ENCODE results near the gene TROAP. TPM values are rescaled to one million over a fixed set of nuclear protein-coding genes. Genes with fewer than 3 reads are reported as not detected.
A peak's percentile ranks its signal among the peaks of the same experiment; 100 is the strongest.
"Not testable (repeated sequence)": the region's sequence is repeated elsewhere in the genome, so short reads cannot be mapped to it uniquely, and the experiment has no call there.

TROAP gene
- total and polyA plus RNA-seq, 7 experiments from 2014 or later = 0.21 to 58.2 (median 1.3) TPM; not detected in 2

DNA sequence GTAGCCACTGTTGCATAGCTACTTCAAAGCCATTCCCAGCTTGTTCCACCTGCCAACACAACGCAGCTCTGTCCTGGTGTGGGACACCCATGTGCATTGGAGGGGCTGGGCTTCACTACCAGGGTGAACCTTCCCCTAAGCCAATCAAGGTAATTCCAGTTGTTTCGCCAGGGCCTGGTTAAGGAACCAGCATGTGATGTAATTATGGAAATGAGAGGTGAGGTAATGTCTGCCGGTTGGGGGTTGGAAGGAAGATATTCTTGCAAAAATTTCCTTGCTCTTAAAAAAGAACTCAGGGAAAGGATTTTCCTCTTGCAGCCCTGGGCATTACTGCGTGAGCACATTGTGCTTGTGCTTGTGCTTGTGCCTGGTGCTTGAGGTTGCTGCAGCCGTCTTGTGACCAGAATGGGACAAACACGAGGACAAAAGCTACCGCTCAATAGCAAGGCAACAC is 43.3 kb upstream of the TROAP start:
- no peak for DNase-seq
- H3K27me3 ChIP-seq (ENCODE audit: control insufficient read depth in 2 of 2, insufficient read depth in 2 of 2, low read length in 2 of 2) = no peaks in the 10 kb centered on the region
- Mint-ChIP-seq H3K9me3 (no peaks in the 10 kb centered on the region), H3K27ac (no peak overlapping the region), H3K4me1 (no peaks in the 10 kb centered on the region), H3K36me3 (no peaks in the 10 kb centered on the region), H3K4me3 (no peak overlapping the region), H3K27me3 (peaks cover 5 to 26% (median 10%) of the 10 kb centered on the region in 5 donors)
- no peak for ATAC-seq
- no peak overlapping the region for H3K4me3 ChIP-seq (ENCODE audit: low read length)
- H3K9me3 ChIP-seq (ENCODE audit: control insufficient read depth in 2 of 3, low read length in 3 of 3) = no peaks in the 10 kb centered on the region
- CTCF ChIA-PET = interaction anchor here (0.5 to 0.7 kb wide), 3 partner anchors 9 to 1000 kb away, joined by 3 read pairs; no protein-coding TSS in a partner anchor
- H3K36me3 ChIP-seq (ENCODE audit: control insufficient read depth in 2 of 3, insufficient read depth in 3 of 3, low read length in 3 of 3) = no peaks in the 10 kb centered on the region
- no peak overlapping the region for H3K27ac ChIP-seq (ENCODE audit: low read depth, low read length)
- POLR2A ChIA-PET = interaction anchor here (0.6 kb wide), 1 partner anchor 222 kb away, joined by 3 read pairs; no protein-coding TSS in a partner anchor
- intact Hi-C loops (cut with micrococcal nuclease) = no loop called here
- H3K4me1 ChIP-seq (ENCODE audit: control insufficient read depth in 2 of 2, insufficient read depth in 2 of 2, low read length in 2 of 2) = no peaks in the 10 kb centered on the region

DNA sequence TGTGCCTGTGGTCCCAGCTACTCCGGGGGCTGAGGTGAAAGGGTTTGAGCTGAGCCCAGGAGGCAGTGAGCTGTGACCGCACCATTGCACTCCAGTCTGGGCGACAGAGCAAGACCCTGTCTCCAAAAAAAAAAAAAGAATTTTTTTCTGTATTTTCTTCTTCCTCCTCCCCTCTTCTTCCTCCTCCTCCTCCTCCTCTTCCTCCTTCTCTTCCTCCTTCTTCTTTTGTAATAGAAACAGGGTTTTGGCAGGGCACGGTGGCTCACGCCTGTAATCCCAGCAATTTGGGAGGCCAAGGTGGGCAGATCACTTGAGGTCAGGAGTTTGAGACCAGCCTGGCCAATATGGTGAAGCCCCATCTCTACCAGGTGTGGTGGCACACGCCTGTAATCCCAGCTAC is 42.5 kb upstream of the TROAP start:
- H3K36me3 Mint-ChIP-seq; H3K27me3 ChIP-seq (ENCODE audit: control insufficient read depth in 2 of 2, insufficient read depth in 2 of 2, low read length in 2 of 2); H3K4me1 Mint-ChIP-seq; H3K4me3 Mint-ChIP-seq; H3K4me1 ChIP-seq (ENCODE audit: control insufficient read depth in 2 of 2, insufficient read depth in 2 of 2, low read length in 2 of 2); DNase-seq; intact Hi-C loops (cut with micrococcal nuclease); H3K4me3 ChIP-seq (ENCODE audit: low read length); H3K27ac Mint-ChIP-seq; H3K9me3 ChIP-seq (ENCODE audit: control insufficient read depth in 2 of 3, low read length in 3 of 3); H3K36me3 ChIP-seq (ENCODE audit: control insufficient read depth in 2 of 3, insufficient read depth in 3 of 3, low read length in 3 of 3); H3K9me3 Mint-ChIP-seq; H3K27ac ChIP-seq (ENCODE audit: low read depth, low read length); ATAC-seq: not testable (repeated sequence)
- H3K27me3 Mint-ChIP-seq = peaks cover 5 to 28% (median 12%) of the 10 kb centered on the region in 5 donors
- ChIA-PET POLR2A (interaction anchor here (0.6 kb wide), 1 partner anchor 222 kb away, joined by 3 read pairs; no protein-coding TSS in a partner anchor), CTCF (interaction anchor here (0.5 to 0.8 kb wide), 3 partner anchors 9 to 1000 kb away, joined by 3 read pairs; no protein-coding TSS in a partner anchor)

DNA sequence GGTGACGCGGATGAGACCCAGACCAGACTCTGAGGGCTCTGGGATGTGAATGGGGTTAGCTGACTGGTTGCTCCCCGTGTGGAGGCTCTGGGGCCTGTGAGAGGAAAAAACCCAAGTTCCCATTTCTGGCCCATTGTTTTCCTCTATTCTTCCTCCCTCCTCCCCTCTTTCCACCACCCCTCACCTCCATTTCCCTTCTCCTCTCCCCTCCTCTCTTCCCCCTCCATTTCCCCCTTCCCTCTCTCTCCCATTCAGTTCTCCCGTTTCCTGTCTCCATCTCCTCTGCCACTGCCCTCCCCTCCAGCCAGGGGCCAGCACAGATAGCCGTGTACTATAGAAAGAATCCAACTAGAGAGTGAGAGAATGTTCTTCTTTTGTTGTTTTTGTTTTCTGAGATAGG is 40.8 kb upstream of the TROAP start:
- Mint-ChIP-seq H3K4me1 (peaks cover 0 to 1% (median 0%) of the 10 kb centered on the region in 7 donors), H3K4me3 (no peak overlapping the region), H3K36me3 (no peaks in the 10 kb centered on the region), H3K9me3 (no peaks in the 10 kb centered on the region), H3K27ac (peak overlapping the region in 1 of 9 donors; percentile 42), H3K27me3 (peaks cover 14 to 37% (median 19%) of the 10 kb centered on the region in 5 donors)
- no peak for ATAC-seq
- intact Hi-C loops (cut with micrococcal nuclease) = no loop called here
- Histone ChIP-seq H3K4me1 (ENCODE audit: control insufficient read depth in 2 of 2, insufficient read depth in 2 of 2, low read length in 2 of 2) (no peaks in the 10 kb centered on the region), H3K27ac (ENCODE audit: low read depth, low read length) (no peak overlapping the region), H3K9me3 (ENCODE audit: control insufficient read depth in 2 of 3, low read length in 3 of 3) (no peaks in the 10 kb centered on the region), H3K4me3 (ENCODE audit: low read length) (no peak overlapping the region), H3K27me3 (ENCODE audit: control insufficient read depth in 2 of 2, insufficient read depth in 2 of 2, low read length in 2 of 2) (no peaks in the 10 kb centered on the region), H3K36me3 (ENCODE audit: control insufficient read depth in 2 of 3, insufficient read depth in 3 of 3, low read length in 3 of 3) (no peaks in the 10 kb centered on the region)
- DNase-seq = no peak
- POLR2A ChIA-PET = interaction anchor here (0.6 kb wide), 1 partner anchor 291 kb away, joined by 3 read pairs; no protein-coding TSS in a partner anchor
- CTCF ChIA-PET = interaction anchor here (0.8 kb wide), 1 partner anchor 9 kb away, joined by 3 read pairs; no protein-coding TSS in a partner anchor

DNA sequence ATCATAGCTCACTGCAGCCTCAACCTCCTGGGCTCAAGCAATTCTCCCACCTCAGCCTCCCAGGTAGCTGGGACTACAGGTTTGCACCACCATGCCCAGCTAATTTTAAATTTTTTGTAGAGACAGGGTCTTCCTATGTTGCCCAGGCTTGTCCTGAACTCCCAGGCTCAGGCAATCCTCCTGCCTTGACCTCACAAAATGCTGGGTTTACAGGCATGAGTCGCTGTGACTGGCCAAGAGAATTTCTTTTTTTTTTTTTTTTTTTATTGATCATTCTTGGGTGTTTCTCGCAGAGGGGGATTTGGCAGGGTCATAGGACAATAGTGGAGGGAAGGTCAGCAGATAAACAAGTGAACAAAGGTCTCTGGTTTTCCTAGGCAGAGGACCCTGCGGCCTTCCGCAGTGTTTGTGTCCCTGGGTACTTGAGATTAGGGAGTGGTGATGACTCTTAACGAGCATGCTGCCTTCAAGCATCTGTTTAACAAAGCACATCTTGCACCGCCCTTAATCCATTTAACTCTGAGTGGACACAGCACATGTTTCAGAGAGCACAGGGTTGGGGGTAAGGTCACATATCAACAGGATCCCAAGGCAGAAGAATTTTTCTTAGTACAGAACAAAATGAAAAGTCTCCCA is 40.2 kb upstream of the TROAP start:
- H3K27ac ChIP-seq (ENCODE audit: low read depth, low read length); ATAC-seq; H3K36me3 Mint-ChIP-seq; H3K4me1 ChIP-seq (ENCODE audit: control insufficient read depth in 2 of 2, insufficient read depth in 2 of 2, low read length in 2 of 2); H3K36me3 ChIP-seq (ENCODE audit: control insufficient read depth in 2 of 3, insufficient read depth in 3 of 3, low read length in 3 of 3); H3K9me3 Mint-ChIP-seq; H3K9me3 ChIP-seq (ENCODE audit: control insufficient read depth in 2 of 3, low read length in 3 of 3); CTCF ChIA-PET; H3K27me3 ChIP-seq (ENCODE audit: control insufficient read depth in 2 of 2, insufficient read depth in 2 of 2, low read length in 2 of 2); H3K4me3 ChIP-seq (ENCODE audit: low read length); H3K4me3 Mint-ChIP-seq; H3K4me1 Mint-ChIP-seq; H3K27ac Mint-ChIP-seq; intact Hi-C loops (cut with micrococcal nuclease); DNase-seq: not testable (repeated sequence)
- POLR2A ChIA-PET = interaction anchor here (0.6 kb wide), 1 partner anchor 291 kb away, joined by 3 read pairs; no protein-coding TSS in a partner anchor
- peaks cover 20 to 43% (median 24%) of the 10 kb centered on the region in 5 donors for H3K27me3 Mint-ChIP-seq

DNA sequence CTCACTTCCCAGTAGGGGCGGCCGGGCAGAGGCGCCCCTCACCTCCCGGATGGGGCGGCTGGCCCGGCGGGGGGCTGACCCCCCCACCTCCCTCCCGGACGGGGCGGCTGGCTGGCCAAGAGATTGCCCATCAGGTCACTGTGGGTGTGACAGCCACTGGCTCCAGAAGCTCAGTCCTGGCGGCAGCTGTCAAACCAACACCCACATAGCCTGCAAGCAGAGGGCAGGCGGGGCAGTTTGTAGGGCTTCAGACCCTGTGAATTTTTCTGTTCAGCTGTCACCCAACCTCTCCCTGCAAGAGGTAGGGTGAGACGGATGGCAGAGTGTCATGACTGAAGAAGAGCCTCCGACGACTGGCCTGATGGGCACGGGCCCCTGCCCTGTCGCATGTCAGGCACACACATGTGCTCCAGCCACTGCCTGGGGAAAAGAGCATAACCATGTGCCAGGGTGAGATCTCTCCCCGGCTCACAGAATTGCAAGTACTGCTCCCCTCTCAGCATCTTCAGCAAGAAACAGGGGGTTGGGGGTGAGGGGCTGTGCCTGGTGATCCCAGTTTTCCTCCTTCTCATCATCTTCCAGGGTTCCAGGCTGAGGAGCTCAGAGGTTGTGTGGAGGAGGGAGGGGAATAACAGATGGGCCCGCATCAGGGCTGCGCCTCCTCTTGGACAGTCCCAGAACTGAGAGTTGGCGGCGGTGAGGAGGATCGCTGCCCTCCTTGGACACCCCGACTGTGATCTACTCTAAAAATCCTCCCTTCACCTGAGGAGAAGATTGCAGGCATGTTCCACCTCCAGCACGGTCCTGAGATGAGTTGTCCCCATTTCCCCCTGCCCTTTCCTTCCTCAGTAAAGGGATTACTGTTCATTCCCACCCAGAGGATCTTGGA is 39.3 kb upstream of the TROAP start:
- no peak for DNase-seq
- no peaks in the 10 kb centered on the region for H3K9me3 Mint-ChIP-seq
- Histone ChIP-seq H3K36me3 (ENCODE audit: control insufficient read depth in 2 of 3, insufficient read depth in 3 of 3, low read length in 3 of 3) (no peaks in the 10 kb centered on the region), H3K4me1 (ENCODE audit: control insufficient read depth in 2 of 2, insufficient read depth in 2 of 2, low read length in 2 of 2) (no peaks in the 10 kb centered on the region), H3K27ac (ENCODE audit: low read depth, low read length) (no peak overlapping the region), H3K4me3 (ENCODE audit: low read length) (no peak overlapping the region), H3K27me3 (ENCODE audit: control insufficient read depth in 2 of 2, insufficient read depth in 2 of 2, low read length in 2 of 2) (no peaks in the 10 kb centered on the region), H3K9me3 (ENCODE audit: control insufficient read depth in 2 of 3, low read length in 3 of 3) (no peaks in the 10 kb centered on the region)
- no peaks in the 10 kb centered on the region for H3K36me3 Mint-ChIP-seq
- peaks cover 0 to 1% (median 0%) of the 10 kb centered on the region in 7 donors for H3K4me1 Mint-ChIP-seq
- POLR2A ChIA-PET = no interaction called here
- no peak overlapping the region for H3K27ac Mint-ChIP-seq
- H3K27me3 Mint-ChIP-seq = peaks cover 28 to 49% (median 32%) of the 10 kb centered on the region in 5 donors
- intact Hi-C loops (cut with micrococcal nuclease) = no loop called here
- H3K4me3 Mint-ChIP-seq = no peak overlapping the region
- CTCF ChIA-PET = interaction anchor here (1.2 kb wide), 3 partner anchors 10 to 230 kb away, joined by 3 to 4 read pairs (median 3); no protein-coding TSS in a partner anchor
- ATAC-seq = no peak

DNA sequence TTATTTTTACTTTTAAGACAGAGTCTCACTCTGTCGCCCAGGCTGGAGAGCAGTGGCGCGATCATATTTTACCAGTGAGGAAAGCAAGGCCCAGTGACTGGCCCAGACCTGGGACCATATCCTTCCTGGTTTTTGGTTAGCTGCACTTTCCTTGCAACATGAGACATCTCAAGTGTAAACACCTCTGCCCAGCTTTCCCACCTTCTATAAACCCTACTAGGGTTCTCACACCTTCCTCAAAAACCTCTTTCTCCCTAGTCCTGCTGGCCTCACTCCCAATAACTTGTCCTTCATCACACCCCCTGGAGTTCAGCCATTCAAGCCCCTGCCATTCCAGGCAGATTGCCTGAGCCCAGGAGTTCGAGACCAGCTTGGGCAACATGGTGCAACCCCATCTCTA is 38.4 kb upstream of the TROAP start:
- Histone ChIP-seq H3K9me3 (ENCODE audit: control insufficient read depth in 2 of 3, low read length in 3 of 3) (no peaks in the 10 kb centered on the region), H3K27me3 (ENCODE audit: control insufficient read depth in 2 of 2, insufficient read depth in 2 of 2, low read length in 2 of 2) (no peaks in the 10 kb centered on the region), H3K4me1 (ENCODE audit: control insufficient read depth in 2 of 2, insufficient read depth in 2 of 2, low read length in 2 of 2) (no peaks in the 10 kb centered on the region), H3K36me3 (ENCODE audit: control insufficient read depth in 2 of 3, insufficient read depth in 3 of 3, low read length in 3 of 3) (no peaks in the 10 kb centered on the region), H3K4me3 (ENCODE audit: low read length) (no peak overlapping the region), H3K27ac (ENCODE audit: low read depth, low read length) (no peak overlapping the region)
- no peak overlapping the region for H3K4me3 Mint-ChIP-seq
- ChIA-PET POLR2A (no interaction called here), CTCF (interaction anchor here (1.2 kb wide), 3 partner anchors 10 to 229 kb away, joined by 3 to 4 read pairs (median 3); no protein-coding TSS in a partner anchor)
- no peak for DNase-seq
- H3K9me3 Mint-ChIP-seq = no peaks in the 10 kb centered on the region
- H3K27ac Mint-ChIP-seq = no peak overlapping the region
- no peak for ATAC-seq
- intact Hi-C loops (cut with micrococcal nuclease) = no loop called here
- H3K4me1 Mint-ChIP-seq = peaks cover 0 to 1% (median 0%) of the 10 kb centered on the region in 7 donors
- peaks cover 27 to 44% (median 32%) of the 10 kb centered on the region in 5 donors for H3K27me3 Mint-ChIP-seq
- H3K36me3 Mint-ChIP-seq = no peaks in the 10 kb centered on the region
